K562 (cell line): ENCODE measurements around the gene SPTBN5. TPM values are rescaled to one million over a fixed set of nuclear protein-coding genes. Genes with fewer than 3 reads are reported as not detected.

Experiments
- ATF7 ChIP-seq: fragments of 450-650 bp; IDR thresholded peaks from 2 replicates; pipeline ENCODE4 v1.7.1; 2014; ENCODE audit warnings: mild to moderate bottlenecking, moderate library complexity
- JUND ChIP-seq, 2 experiments: IDR thresholded peaks; 2 replicates in 1 of 2; 3 replicates in 1 of 2; pipeline ENCODE4 v1.6.1; 2011; ENCODE audit warnings: borderline replicate concordance in 2 of 2, low read depth in 2 of 2, low read length in 2 of 2, improper control_type of control experiment in 1 of 2, missing biosample characterization in 1 of 2, missing genetic modification characterization in 1 of 2, missing genetic modification reagents in 1 of 2
- MAFF ChIP-seq: IDR thresholded peaks from 2 replicates; pipeline ENCODE4 v1.6.1; 2012; ENCODE audit warnings: low read length, improper control_type of control experiment
- NEUROD1 ChIP-seq: fragments of 150-350 bp; IDR thresholded peaks from 2 replicates; pipeline ENCODE4 v1.6.1; 2014; ENCODE audit warnings: borderline replicate concordance, low read length, low read depth; ENCODE audit not compliant: partially characterized antibody
- NFIC ChIP-seq: fragments of 450-650 bp; IDR thresholded peaks from 2 replicates; pipeline ENCODE4 v1.6.1; 2017; ENCODE audit warnings: mild to moderate bottlenecking, inconsistent platforms
- PML ChIP-seq: IDR thresholded peaks from 2 replicates; pipeline ENCODE4 v1.6.1; 2012; ENCODE audit warnings: low read length, inconsistent platforms
- POLR2A ChIP-seq: fragments of 450-650 bp; conservative IDR thresholded peaks from 2 replicates; pipeline ENCODE4 v1.6.1; 2016
- POLR2AphosphoS5 ChIP-seq: IDR thresholded peaks from 2 replicates; pipeline ENCODE4 v1.6.1; 2011; ENCODE audit warnings: mild to moderate bottlenecking, low read depth, low read length, moderate library complexity; ENCODE audit not compliant: control insufficient read depth, insufficient read depth
- SMC3 ChIP-seq: conservative IDR thresholded peaks from 2 replicates; pipeline ENCODE4 v1.6.1; 2011; ENCODE audit warnings: low read depth, low read length, improper control_type of control experiment; ENCODE audit not compliant: insufficient read depth
- TBL1XR1 ChIP-seq, 2 experiments: IDR thresholded peaks; 2 replicates each; pipeline ENCODE4 v1.6.1; 2012; ENCODE audit warnings: improper control_type of control experiment in 2 of 2, low read length in 2 of 2, mild to moderate bottlenecking in 1 of 2
- UBTF ChIP-seq, 2 experiments: IDR thresholded peaks; 2 replicates each; pipeline ENCODE4 v1.6.1; 2012; ENCODE audit warnings: improper control_type of control experiment in 2 of 2, low read depth in 2 of 2, low read length in 2 of 2, borderline replicate concordance in 1 of 2
- ZFP30 ChIP-seq: fragments of 250-450 bp; sonication (Bioruptor Pico); IDR thresholded peaks from 2 replicates; pipeline ENCODE4 v1.8.0; 2022; ENCODE audit warnings: moderate library complexity, mild to moderate bottlenecking, inconsistent platforms, borderline replicate concordance
- ZKSCAN1 ChIP-seq: fragments of 150-350 bp; IDR thresholded peaks from 2 replicates; pipeline ENCODE4 v1.6.1; 2016; ENCODE audit warnings: low read depth, low read length
- ZNF407 ChIP-seq: fragments of 450-650 bp; IDR thresholded peaks from 2 replicates; pipeline ENCODE4 v1.6.1; 2016; ENCODE audit warnings: low read depth
- ZNF561 ChIP-seq: fragments of 450-650 bp; formaldehyde crosslinking; conservative IDR thresholded peaks from 2 replicates; pipeline ENCODE4 v1.4.0; 2020; ENCODE audit warnings: mild to moderate bottlenecking, moderate library complexity
- polyA plus RNA-seq, 8 experiments: library from polyadenylated mRNA; depleted of rRNA in 4 of 8; stranded (reverse) in 5 of 8; unstranded in 3 of 8; fragments of >200 nt; fragmentation: Nextera tagmentation in 2 of 8; fragmentation: Illumina TruSeq in 1 of 8; extraction: Ambion mirVana in 2 of 8; extraction: Trizol in 1 of 8; gene quantifications; 2 replicates each; pipeline versions ENCODE4 v1.2.1 to v1.2.3, GENCODE V29; 2011 to 2014; ENCODE audit warnings: inconsistent platforms in 1 of 8, missing spikeins in 1 of 8
- total RNA-seq, 7 experiments: library from RNA; depleted of rRNA in 6 of 7; stranded (reverse); fragments of >200 nt in 6 of 7; fragmentation: Illumina TruSeq in 2 of 7; extraction: Trizol in 2 of 7; gene quantifications; 2 replicates each; pipeline versions ENCODE4 v1.2.1 to v1.2.3, GENCODE V29; 2011 to 2021; ENCODE audit warnings: low replicate concordance in 1 of 7
- TF ChIP-seq, protein P1 (sequence below): sonication (generic); formaldehyde crosslinking; IDR thresholded peaks from 2 replicates; pipeline ENCODE4 v1.8.1; 2022; ENCODE audit warnings: missing genetic modification reagents

Gene SPTBN5
- total and polyA plus RNA-seq, 9 of the 15 experiments (the other 6 are each of a cell fraction or from before 2014, with no cell fraction given): 0.02 TPM; not detected in 8

DNA sequence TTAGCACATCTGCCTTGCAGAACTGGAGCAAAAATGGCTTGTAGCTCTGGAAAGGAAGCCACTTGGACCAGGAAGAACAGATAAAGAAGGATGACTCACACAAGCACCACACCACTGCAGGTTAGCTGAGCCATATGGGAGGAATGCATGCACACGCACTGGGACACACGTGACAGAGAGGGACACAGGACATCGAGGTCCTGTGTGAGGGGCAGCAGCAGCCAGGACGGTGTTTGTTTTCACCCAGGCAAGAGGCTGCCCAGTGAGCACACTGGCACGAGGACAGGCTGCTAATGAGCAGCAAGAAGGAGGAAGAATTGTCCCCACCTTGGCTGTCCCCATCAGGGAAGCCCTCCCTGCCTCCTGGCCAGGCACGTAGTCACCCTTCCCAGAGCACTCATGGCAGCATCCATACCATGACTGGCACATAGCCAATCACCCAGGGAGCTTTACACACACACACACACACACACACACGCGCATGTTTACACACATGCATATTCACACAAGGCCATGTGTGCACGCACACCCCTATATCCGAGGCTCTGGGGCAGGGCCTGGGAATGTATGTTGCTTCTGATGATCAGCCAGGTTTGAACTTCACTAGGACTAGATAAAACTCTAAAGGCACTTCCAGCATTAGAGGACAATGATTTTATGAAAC lies 24.0 kb upstream of the SPTBN5 start (continued):
- TF ChIP-seq ZNF561 (no peak), ZNF407 (no peak), ZFP30 (CRISPR knock-in tag) (no peak), ATF7 (0 out of 2 replicates have a peak, but pooled peaks have one; percentile 36), ZKSCAN1 (no peak), TBL1XR1 (IDR thresholded peaks at IDR 0.05; ENCODE audit: low read length in 2 of 2) (no peak), MAFF (no peak), PML (no peak), JUND (IDR thresholded peaks at IDR 0.05; ENCODE audit: borderline replicate concordance, low read depth, low read length) (peak; percentile 97), JUND (tag; IDR thresholded peaks at IDR 0.05; ENCODE audit: borderline replicate concordance, low read depth, low read length) (peak; percentile 98; the same call in 2 of the 3 replicates), NFIC (peak; percentile 65), POLR2AphosphoS5 (no peak), SMC3 (no peak), NEUROD1 (no peak), UBTF (IDR thresholded peaks at IDR 0.05; ENCODE audit: borderline replicate concordance in 1 of 2, low read depth in 2 of 2, low read length in 2 of 2) (no peak), POLR2A (no peak)
- TF ChIP-seq, protein P1, sequence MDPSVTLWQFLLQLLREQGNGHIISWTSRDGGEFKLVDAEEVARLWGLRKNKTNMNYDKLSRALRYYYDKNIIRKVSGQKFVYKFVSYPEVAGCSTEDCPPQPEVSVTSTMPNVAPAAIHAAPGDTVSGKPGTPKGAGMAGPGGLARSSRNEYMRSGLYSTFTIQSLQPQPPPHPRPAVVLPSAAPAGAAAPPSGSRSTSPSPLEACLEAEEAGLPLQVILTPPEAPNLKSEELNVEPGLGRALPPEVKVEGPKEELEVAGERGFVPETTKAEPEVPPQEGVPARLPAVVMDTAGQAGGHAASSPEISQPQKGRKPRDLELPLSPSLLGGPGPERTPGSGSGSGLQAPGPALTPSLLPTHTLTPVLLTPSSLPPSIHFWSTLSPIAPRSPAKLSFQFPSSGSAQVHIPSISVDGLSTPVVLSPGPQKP (CRISPR knock-in tag): no peak
